Loucy (cell line): ENCODE results near the gene SLC22A31.

Experiments
- CTCF ChIP-seq: fragments of 200-600 bp; sonication (generic); conservative IDR thresholded peaks from 2 replicates; pipeline ENCODE4 v1.5.1; 2014; ENCODE audit warnings: mild to moderate bottlenecking, antibody characterized with exemption, low read length
- EZH2phosphoT487 ChIP-seq: fragments of 200-600 bp; IDR thresholded peaks from 2 replicates; pipeline ENCODE4 v1.6.1; 2018; ENCODE audit warnings: antibody characterized with exemption, mild to moderate bottlenecking, moderate library complexity, borderline replicate concordance

GRCh38 chr16:89161763-89162713, 38.3 kb downstream of the SLC22A31 start:
- TF ChIP-seq CTCF (no peak), EZH2phosphoT487 (no peak)
